H1 (cell line): Measurements from ENCODE around the gene ZNF521. TPM values are rescaled to one million over a fixed set of nuclear protein-coding genes. Genes with fewer than 3 reads are reported as not detected.

ENCODE experiments used
- CTCF ChIA-PET: fragments of 300-600 bp; sonication (Branson Sonifier 250); formaldehyde crosslinking; loops from one replicate; lab custom pipeline; 2021; ENCODE audit not compliant: partially characterized antibody; lab: Charles Lee
- POLR2A ChIA-PET: fragments of 300-600 bp; sonication (Branson Sonifier 250); formaldehyde crosslinking; loops from one replicate; lab custom pipeline; 2021; ENCODE audit warnings: inconsistent platforms; ENCODE audit not compliant: partially characterized antibody; lab: Charles Lee
- DNase-seq, 2 experiments: peaks; one replicate each; pipeline versions ENCODE4 v3.0.0 to v3.0.0-alpha.2; 2010 to 2022; ENCODE audit warnings: low spot score in 2 of 2, low read depth in 1 of 2, mixed read lengths in 1 of 2
- FAIRE-seq: peaks from 2 replicates; lab custom pipeline; 2011; peaks lifted over from hg19 to GRCh38; lab: Jason Lieb, UNC
- H2AFZ ChIP-seq: 2 replicates; pipeline ENCODE4 v1.8.1; 2012; ENCODE audit warnings: low read length, inconsistent platforms
- H2AK5ac ChIP-seq: 2 replicates; pipeline ENCODE4 v1.6.1; 2013; ENCODE audit warnings: low read depth, low read length
- H2BK120ac ChIP-seq: replicated peaks from 2 replicates; pipeline ENCODE3; 2013; ENCODE audit warnings: low read depth, low read length, inconsistent platforms
- H2BK12ac ChIP-seq: 2 replicates; pipeline ENCODE4 v1.6.1; 2013; ENCODE audit warnings: low read depth, low read length
- H2BK15ac ChIP-seq: 2 replicates; pipeline ENCODE4 v1.6.1; 2013; ENCODE audit warnings: low read length
- H2BK20ac ChIP-seq: 2 replicates; pipeline ENCODE4 v1.6.1; 2013; ENCODE audit warnings: low read length
- H2BK5ac ChIP-seq: 2 replicates; pipeline ENCODE4 v1.6.1; 2013; ENCODE audit warnings: low read depth, low read length
- H3K14ac ChIP-seq: 2 replicates; pipeline ENCODE4 v1.6.1; 2013; ENCODE audit warnings: inconsistent platforms; ENCODE audit not compliant: insufficient read length
- H3K18ac ChIP-seq: 2 replicates; pipeline ENCODE4 v1.6.1; 2013; ENCODE audit warnings: low read length; ENCODE audit errors: extremely low read depth
- H3K23ac ChIP-seq: 2 replicates; pipeline ENCODE4 v1.6.1; 2013; ENCODE audit warnings: inconsistent platforms; ENCODE audit not compliant: insufficient read length
- H3K23me2 ChIP-seq: 2 replicates; pipeline ENCODE4 v1.6.1; 2013; ENCODE audit warnings: low read depth, low read length
- H3K27ac ChIP-seq: 2 replicates; pipeline ENCODE4 v1.6.1; 2011; ENCODE audit warnings: low read depth, low read length, inconsistent platforms
- H3K27me3 ChIP-seq, 4 experiments: replicated peaks in 1 of 4; 1 replicate in 1 of 4; 2 replicates in 3 of 4; pipeline versions ENCODE4 v1.6.1 to v1.8.1; 2011 to 2013; ENCODE audit warnings: low read length in 3 of 4, mild to moderate bottlenecking in 3 of 4, inconsistent platforms in 2 of 4, mixed read lengths in 2 of 4, moderate library complexity in 1 of 4; ENCODE audit not compliant: control insufficient read depth in 3 of 4, insufficient read depth in 3 of 4; ENCODE audit errors: extremely low read depth in 1 of 4
- H3K36me3 ChIP-seq, 4 experiments: 2 replicates each; pipeline versions ENCODE4 v1.6.1 to v1.8.1; 2011 to 2013; ENCODE audit warnings: mild to moderate bottlenecking in 4 of 4, low read length in 3 of 4, moderate library complexity in 2 of 4, control low read depth in 1 of 4, inconsistent platforms in 1 of 4; ENCODE audit not compliant: insufficient read depth in 4 of 4, control insufficient read depth in 2 of 4
- H3K4ac ChIP-seq: replicated peaks from 2 replicates; pipeline ENCODE3; 2013; ENCODE audit warnings: low read length, low read depth, mixed read lengths, inconsistent platforms; ENCODE audit not compliant: insufficient read length
- H3K4me1 ChIP-seq, 4 experiments: replicated peaks in 1 of 4; 1 replicate in 1 of 4; 2 replicates in 3 of 4; pipeline versions ENCODE4 v1.6.1 to v1.8.1; 2011 to 2013; ENCODE audit warnings: low read length in 3 of 4, inconsistent platforms in 2 of 4, mixed read lengths in 1 of 4; ENCODE audit not compliant: insufficient read depth in 4 of 4, control insufficient read depth in 3 of 4
- H3K4me2 ChIP-seq, 2 experiments: 2 replicates each; pipeline versions ENCODE4 v1.6.1 to v1.8.1; 2011 to 2013; ENCODE audit warnings: low read depth in 2 of 2, low read length in 2 of 2, control low read depth in 1 of 2, inconsistent platforms in 1 of 2, mild to moderate bottlenecking in 1 of 2; ENCODE audit not compliant: insufficient read depth in 1 of 2
- H3K4me3 ChIP-seq, 4 experiments: fragments of 200-600, 300-600 bp in 1 of 4; sonication (generic), shearing (Covaris generic), sonication (Bioruptor Twin) in 1 of 4; 2 replicates each; pipeline versions ENCODE4 v1.5.1 to v1.8.1; 2011 to 2016; ENCODE audit warnings: low read length in 4 of 4, low read depth in 3 of 4, control low read depth in 2 of 4, inconsistent platforms in 2 of 4, mild to moderate bottlenecking in 2 of 4, mixed read lengths in 1 of 4, moderate library complexity in 1 of 4; ENCODE audit not compliant: insufficient read depth in 2 of 4; ENCODE audit errors: extremely low read depth in 1 of 4
- H3K56ac ChIP-seq: replicated peaks from 2 replicates; pipeline ENCODE3; 2013; ENCODE audit warnings: low read depth, mild to moderate bottlenecking, mixed read lengths, low read length, inconsistent platforms; ENCODE audit not compliant: insufficient read length
- H3K79me1 ChIP-seq: 2 replicates; pipeline ENCODE4 v1.6.1; 2013; ENCODE audit warnings: low read depth, low read length, control low read depth
- H3K79me2 ChIP-seq, 2 experiments: 2 replicates each; pipeline versions ENCODE4 v1.6.1 to v1.8.1; 2012 to 2013; ENCODE audit warnings: low read length in 2 of 2, mild to moderate bottlenecking in 2 of 2, inconsistent platforms in 1 of 2; ENCODE audit not compliant: insufficient read depth in 2 of 2, control insufficient read depth in 1 of 2
- H3K9ac ChIP-seq, 4 experiments: replicated peaks in 1 of 4; 1 replicate in 1 of 4; 2 replicates in 3 of 4; pipeline versions ENCODE4 v1.6.1 to v1.8.1; 2011 to 2013; ENCODE audit warnings: low read depth in 3 of 4, low read length in 3 of 4, control low read depth in 2 of 4, mild to moderate bottlenecking in 2 of 4, moderate library complexity in 2 of 4, inconsistent platforms in 1 of 4; ENCODE audit errors: extremely low read depth in 1 of 4
- H3K9me3 ChIP-seq, 2 experiments: 2 replicates each; pipeline versions ENCODE4 v1.6.1 to v1.8.1; 2012 to 2013; ENCODE audit warnings: mild to moderate bottlenecking in 2 of 2, moderate library complexity in 2 of 2, control low read depth in 1 of 2, inconsistent platforms in 1 of 2, low read depth in 1 of 2, low read length in 1 of 2, mixed read lengths in 1 of 2; ENCODE audit not compliant: insufficient read depth in 2 of 2
- H4K20me1 ChIP-seq, 2 experiments: replicated peaks in 1 of 2; 2 replicates each; pipeline versions ENCODE3 to v1.8.1; 2011 to 2013; ENCODE audit warnings: inconsistent platforms in 2 of 2, low read length in 2 of 2, mild to moderate bottlenecking in 1 of 2; ENCODE audit not compliant: insufficient read depth in 2 of 2, control insufficient read depth in 1 of 2
- H4K5ac ChIP-seq: 2 replicates; pipeline ENCODE4 v1.6.1; 2013; ENCODE audit warnings: low read length, low read depth, mixed read lengths, inconsistent platforms; ENCODE audit not compliant: insufficient read length
- H4K8ac ChIP-seq: 2 replicates; pipeline ENCODE4 v1.8.0; 2013; ENCODE audit warnings: mild to moderate bottlenecking, moderate library complexity, low read length, inconsistent platforms; ENCODE audit not compliant: insufficient read depth; ENCODE audit errors: extremely low read depth
- H4K91ac ChIP-seq: replicated peaks from 2 replicates; pipeline ENCODE3; 2013; ENCODE audit warnings: low read length, mixed read lengths, inconsistent platforms; ENCODE audit not compliant: insufficient read length
- CBX5 ChIP-seq: fragments of 300-800, 300-1000 bp; sonication (generic); IDR thresholded peaks from 2 replicates; pipeline ENCODE4 v1.7.1; 2016; ENCODE audit warnings: antibody characterized with exemption, low read length, low read depth
- CBX8 ChIP-seq: fragments of 300-800, 300-1000 bp; sonication (generic); IDR thresholded peaks from 2 replicates; pipeline ENCODE4 v1.7.1; 2016; ENCODE audit warnings: low read depth, low read length, borderline replicate concordance
- GABPA ChIP-seq: IDR thresholded peaks from 2 replicates; pipeline ENCODE4 v1.6.1; 2011; ENCODE audit warnings: mild to moderate bottlenecking, low read length, moderate library complexity, borderline replicate concordance; ENCODE audit not compliant: insufficient read depth
- KDM1A ChIP-seq: fragments of 200-600, 300-600 bp; sonication (generic); IDR thresholded peaks from 2 replicates; pipeline ENCODE4 v1.7.1; 2016; ENCODE audit warnings: mild to moderate bottlenecking, low read length, borderline replicate concordance
- POU5F1 ChIP-seq: IDR thresholded peaks from 2 replicates; pipeline ENCODE4 v1.6.1; 2011; ENCODE audit warnings: low read depth, mild to moderate bottlenecking, low read length, moderate library complexity
- SP2 ChIP-seq: IDR thresholded peaks from 2 replicates; pipeline ENCODE4 v1.6.1; 2012; ENCODE audit warnings: mild to moderate bottlenecking, low read length, inconsistent platforms
- SP4 ChIP-seq: IDR thresholded peaks from 2 replicates; pipeline ENCODE4 v1.6.1; 2012; ENCODE audit warnings: low read length, inconsistent platforms
- ZNF274 ChIP-seq: IDR thresholded peaks from 2 replicates; pipeline ENCODE4 v1.7.0; 2012; ENCODE audit warnings: low read length, borderline replicate concordance; ENCODE audit errors: extremely low read depth
- WGBS, 2 experiments: shearing (Covaris generic) in 1 of 2; methylation state at CpG; one replicate each; pipeline versions ENCODE4 v1.1.6 to v1.1.7; 2013 to 2015; ENCODE audit warnings: low lambda C conversion rate in 2 of 2, mixed read lengths in 2 of 2, inconsistent platforms in 1 of 2, low coverage in 1 of 2, missing lambda C conversion rate in 1 of 2; ENCODE audit not compliant: insufficient replicate concordance in 2 of 2, insufficient coverage in 1 of 2, insufficient read length in 1 of 2; ENCODE audit errors: extremely low coverage in 1 of 2, missing lambda C conversion rate in 1 of 2; 5-methylcytosine and 5-hydroxymethylcytosine counted together
- polyA plus RNA-seq, 7 experiments: library from polyadenylated mRNA; depleted of rRNA in 3 of 7; stranded (reverse) in 5 of 7; unstranded in 2 of 7; fragments of >200 nt in 5 of 7; fragments of 200-250 nt in 2 of 7; gene quantifications; 1 replicate in 5 of 7; 2 replicates in 1 of 7; 4 replicates in 1 of 7; pipeline versions ENCODE4 v1.2.1 to v1.2.3, GENCODE V29; 2011 to 2013; ENCODE audit warnings: missing spikeins in 2 of 7, mixed read lengths in 2 of 7
- total RNA-seq: library from RNA; stranded (reverse); fragmentation: NEBNext Ultra II Directional; extraction: Animal tissue kit (Norgen Biotek cat#: 25700); gene quantifications from 2 replicates; pipeline ENCODE4 v1.2.1, GENCODE V29; 2021
- TF ChIP-seq, protein P1 (sequence below), 3 experiments: IDR thresholded peaks; 1 replicate in 2 of 3; 2 replicates in 1 of 3; pipeline versions ENCODE4 v1.5.1 to v1.6.1; 2011; ENCODE audit warnings: low read length in 3 of 3, mild to moderate bottlenecking in 3 of 3, inconsistent platforms in 2 of 3, low read depth in 1 of 3, moderate library complexity in 1 of 3; ENCODE audit not compliant: insufficient read depth in 1 of 3; ENCODE audit errors: control extremely low read depth in 1 of 3
- TF ChIP-seq, protein P2 (sequence below): IDR thresholded peaks from 2 replicates; pipeline ENCODE4 v1.6.1; 2011; ENCODE audit warnings: low read length, improper control_type of control experiment

ZNF521 gene
- total and polyA plus RNA-seq, 2 of the 8 experiments (the other 6 are each of a cell fraction or from before 2014, with no cell fraction given), result 9.5 to 15.8 TPM

DNA sequence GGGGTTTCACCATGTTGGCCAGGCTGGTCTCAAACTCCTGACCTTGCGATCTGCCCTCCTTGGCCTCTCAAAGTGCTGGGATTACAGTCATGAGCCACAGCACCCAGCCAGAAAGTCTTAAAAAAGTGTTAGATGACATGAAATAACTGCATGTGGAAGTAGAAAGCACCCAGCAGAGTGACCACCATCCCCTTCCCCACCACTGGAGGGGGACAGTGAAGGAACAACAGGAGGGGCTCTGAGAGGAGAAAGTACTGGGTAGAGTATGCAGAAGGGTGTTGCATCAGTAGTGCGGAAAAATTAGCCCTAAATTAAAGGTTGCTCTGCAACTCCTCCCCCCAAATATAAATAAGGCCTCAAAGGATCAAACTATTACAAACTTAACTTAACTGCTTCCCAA lies 230.5 kb downstream of the ZNF521 start:
- H3K4ac ChIP-seq, result no peak overlapping the region
- TF ChIP-seq, protein P1, sequence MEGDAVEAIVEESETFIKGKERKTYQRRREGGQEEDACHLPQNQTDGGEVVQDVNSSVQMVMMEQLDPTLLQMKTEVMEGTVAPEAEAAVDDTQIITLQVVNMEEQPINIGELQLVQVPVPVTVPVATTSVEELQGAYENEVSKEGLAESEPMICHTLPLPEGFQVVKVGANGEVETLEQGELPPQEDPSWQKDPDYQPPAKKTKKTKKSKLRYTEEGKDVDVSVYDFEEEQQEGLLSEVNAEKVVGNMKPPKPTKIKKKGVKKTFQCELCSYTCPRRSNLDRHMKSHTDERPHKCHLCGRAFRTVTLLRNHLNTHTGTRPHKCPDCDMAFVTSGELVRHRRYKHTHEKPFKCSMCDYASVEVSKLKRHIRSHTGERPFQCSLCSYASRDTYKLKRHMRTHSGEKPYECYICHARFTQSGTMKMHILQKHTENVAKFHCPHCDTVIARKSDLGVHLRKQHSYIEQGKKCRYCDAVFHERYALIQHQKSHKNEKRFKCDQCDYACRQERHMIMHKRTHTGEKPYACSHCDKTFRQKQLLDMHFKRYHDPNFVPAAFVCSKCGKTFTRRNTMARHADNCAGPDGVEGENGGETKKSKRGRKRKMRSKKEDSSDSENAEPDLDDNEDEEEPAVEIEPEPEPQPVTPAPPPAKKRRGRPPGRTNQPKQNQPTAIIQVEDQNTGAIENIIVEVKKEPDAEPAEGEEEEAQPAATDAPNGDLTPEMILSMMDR (IDR thresholded peaks at IDR 0.05; ENCODE audit: control extremely low read depth in 1 of 3, insufficient read depth in 1 of 3, low read depth in 1 of 3, low read length in 3 of 3), result peak in 2 of 3 experiments; percentile 49 to 56; a peak in 3 of 4 replicates
- TF ChIP-seq KDM1A (no peak), CBX8 (no peak), POU5F1 (no peak), SP2 (no peak), GABPA (no peak), ZNF274 (no peak), SP4 (no peak), CBX5 (no peak)
- TF ChIP-seq, protein P2, sequence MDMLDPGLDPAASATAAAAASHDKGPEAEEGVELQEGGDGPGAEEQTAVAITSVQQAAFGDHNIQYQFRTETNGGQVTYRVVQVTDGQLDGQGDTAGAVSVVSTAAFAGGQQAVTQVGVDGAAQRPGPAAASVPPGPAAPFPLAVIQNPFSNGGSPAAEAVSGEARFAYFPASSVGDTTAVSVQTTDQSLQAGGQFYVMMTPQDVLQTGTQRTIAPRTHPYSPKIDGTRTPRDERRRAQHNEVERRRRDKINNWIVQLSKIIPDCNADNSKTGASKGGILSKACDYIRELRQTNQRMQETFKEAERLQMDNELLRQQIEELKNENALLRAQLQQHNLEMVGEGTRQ, result no peak

More for the DNA sequence above, 230.5 kb downstream of the ZNF521 start:
- Histone ChIP-seq H2BK5ac (no peak overlapping the region), H2BK15ac (no peak overlapping the region), H2BK20ac (no peak overlapping the region), H3K9me3 (no peaks in the 10 kb centered on the region; a peak in 1 of 4 replicates), H3K23me2 (no peaks in the 10 kb centered on the region; the same call in 1 of the 2 replicates), H3K4me1 (no peaks in the 10 kb centered on the region), H3K23ac (no peak overlapping the region), H3K4me3 (no peak overlapping the region), H3K4me2 (no peak overlapping the region), H4K20me1 (peaks cover 0 to 2% of the 10 kb centered on the region in 2 experiments), H3K27me3 (no peaks in the 10 kb centered on the region), H3K27ac (no peak overlapping the region), H3K14ac (no peak overlapping the region), H2BK12ac (no peak overlapping the region), H4K91ac (no peak overlapping the region), H3K79me1 (no peaks in the 10 kb centered on the region), H2BK120ac (no peak overlapping the region), H3K9ac (no peak overlapping the region), H3K18ac (no peak overlapping the region), H3K36me3 (no peaks in the 10 kb centered on the region), H2AK5ac (no peak overlapping the region), H3K56ac (no peak overlapping the region), H4K5ac (no peak overlapping the region), H4K8ac (no peak overlapping the region), H3K79me2 (no peaks in the 10 kb centered on the region), H2AFZ (no peak overlapping the region)
- ChIA-PET POLR2A (no interaction called here), CTCF (interaction anchor here (0.8 to 1.1 kb wide), 4 partner anchors 15 to 247 kb away, joined by 3 to 7 read pairs (median 3); no protein-coding TSS in a partner anchor)
- no peak for DNase-seq
- 95% methylated on average over 2 of the region's 2 CpGs; no CpG with 5 or more reads in 1 of the 2 experiments for WGBS, 2 experiments
- no peak for FAIRE-seq
